GM19455 (cell line): Measurements from ENCODE around the gene PLAAT4.

Source experiments
- ATAC-seq: cut with Tn5 transposase; IDR thresholded peaks from one replicate; pipeline ENCODE4 v1.9.1; 2021; ENCODE audit not compliant: unreplicated experiment

The PLAAT4 gene

GRCh38 chr11:63536669-63537292 is at the start of gene PLAAT4:
PLAAT4 (plus strand) TSS chr11:63536808; CDS start chr11:63536869, 61 bp downstream.
- ATAC-seq = no peak

- ATAC-seq = no peak
Observed at GRCh38 chr11:63488789-63489188, 47.8 kb upstream of the PLAAT4 start.

GRCh38 chr11:63489879-63490278 is 46.7 kb upstream of the PLAAT4 start:
- ATAC-seq = no peak

GRCh38 chr11:63490551-63491239 is 45.9 kb upstream of the PLAAT4 start, which contains the start of gene PLAAT5:
PLAAT5 (minus strand) TSS chr11:63491167; CDS start chr11:63491034, 133 bp downstream.
- ATAC-seq = no peak

GRCh38 chr11:63491240-63491587 is 45.4 kb upstream of the PLAAT4 start:
- ATAC-seq = no peak

- no peak for ATAC-seq
Observed at GRCh38 chr11:63491636-63492372, 44.8 kb upstream of the PLAAT4 start.

GRCh38 chr11:63492441-63492840 is 44.2 kb upstream of the PLAAT4 start:
- ATAC-seq = no peak

GRCh38 chr11:63493127-63493526 is 43.5 kb upstream of the PLAAT4 start:
- ATAC-seq = no peak

GRCh38 chr11:63494975-63495374 is 41.6 kb upstream of the PLAAT4 start:
- ATAC-seq = no peak

- ATAC-seq = no peak
Observed at GRCh38 chr11:63499874-63500273, 36.7 kb upstream of the PLAAT4 start.

GRCh38 chr11:63501236-63501635 is 35.4 kb upstream of the PLAAT4 start:
- no peak for ATAC-seq

GRCh38 chr11:63502252-63502820 is 34.3 kb upstream of the PLAAT4 start:
- no peak for ATAC-seq

- no peak for ATAC-seq
Observed at GRCh38 chr11:63503492-63503891, 33.1 kb upstream of the PLAAT4 start.

GRCh38 chr11:63504054-63504453 is 32.6 kb upstream of the PLAAT4 start:
- ATAC-seq = no peak

GRCh38 chr11:63504933-63505586 is 31.5 kb upstream of the PLAAT4 start:
- ATAC-seq = no peak

GRCh38 chr11:63505857-63506528 is 30.6 kb upstream of the PLAAT4 start, which contains the start of gene LGALS12:
LGALS12 (plus strand) TSS chr11:63506084; CDS start chr11:63506459, 375 bp downstream.
- no peak for ATAC-seq

GRCh38 chr11:63506876-63507275 is 29.7 kb upstream of the PLAAT4 start:
- ATAC-seq = no peak

- no peak for ATAC-seq
Observed at GRCh38 chr11:63507511-63507910, 29.1 kb upstream of the PLAAT4 start.

GRCh38 chr11:63508009-63508408 is 28.6 kb upstream of the PLAAT4 start:
- no peak for ATAC-seq

- no peak for ATAC-seq
Observed at GRCh38 chr11:63508745-63509144, 27.9 kb upstream of the PLAAT4 start.
